Measurements from ENCODE around the gene HK3.
A peak's percentile ranks its signal among the peaks of the same experiment; 100 is the strongest.

HK3 gene

DNA sequence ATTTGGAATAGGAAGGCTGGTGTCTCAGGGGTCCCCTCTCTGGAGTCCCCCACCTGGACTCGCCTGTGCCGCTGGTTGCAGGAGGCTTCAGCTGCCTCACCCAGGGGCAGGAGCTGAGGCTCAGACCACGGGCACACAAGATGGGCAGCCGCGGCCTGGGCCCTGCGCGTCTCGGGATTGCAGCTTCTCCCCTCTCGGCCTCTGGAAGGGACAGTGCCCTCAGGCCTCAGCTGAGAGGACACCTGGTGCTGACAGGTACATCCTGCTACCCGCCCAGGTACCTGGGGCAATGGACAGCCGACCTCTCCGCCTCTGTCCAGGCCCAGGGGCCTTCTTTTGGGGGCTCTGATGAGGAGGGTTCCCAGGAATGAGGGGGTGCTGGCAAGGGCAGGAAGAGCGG lies 50.5 kb downstream of the HK3 start:
- peaks cover 7% of the 10 kb centered on the region for H3K27me3 Mint-ChIP-seq (ENCODE audit: low read depth)

DNA sequence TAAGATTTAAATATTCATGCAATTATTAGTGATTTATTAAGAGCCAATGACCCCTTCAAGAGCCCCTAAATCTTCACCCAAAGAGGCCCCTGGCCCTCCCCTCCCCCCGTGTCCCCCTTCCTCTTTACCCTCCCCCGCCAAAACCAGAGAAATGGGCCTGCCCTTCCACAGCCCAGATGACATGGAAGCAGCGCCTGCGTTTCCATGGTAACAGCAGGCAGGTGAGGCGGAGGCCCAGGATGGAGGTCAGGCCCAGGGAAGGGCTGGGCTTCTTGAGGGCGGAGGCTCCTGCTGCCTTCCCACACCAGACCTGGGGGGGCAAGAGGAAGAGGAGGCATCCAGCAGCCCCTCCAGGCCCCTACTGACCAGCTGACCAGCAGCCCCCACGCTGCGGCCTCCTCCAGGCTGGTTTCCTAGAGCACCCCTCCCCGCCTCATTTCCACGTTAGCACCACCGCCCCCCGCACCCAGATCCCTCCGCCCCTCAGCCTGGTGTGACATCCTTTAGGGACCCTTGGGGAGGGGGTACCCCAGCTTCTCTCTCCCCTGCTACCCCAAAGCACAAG lies 51.3 kb downstream of the HK3 start:
- H3K4me1 Mint-ChIP-seq (ENCODE audit: low read depth) = no peaks in the 10 kb centered on the region

More for the DNA sequence above, 50.5 kb downstream of the HK3 start:
- Mint-ChIP-seq H3K27ac (no peak overlapping the region), H3K4me3 (no peak overlapping the region), H3K36me3 (ENCODE audit: low read depth) (no peaks in the 10 kb centered on the region), H3K9me3 (no peaks in the 10 kb centered on the region), H3K4me1 (ENCODE audit: low read depth) (no peaks in the 10 kb centered on the region)
- no peak for DNase-seq (ENCODE audit: low spot score)

GRCh38 chr5:176847148-176847547 lies 52.0 kb downstream of the HK3 start:
- Mint-ChIP-seq H3K27me3 (ENCODE audit: low read depth) (peaks cover 7% of the 10 kb centered on the region), H3K4me1 (ENCODE audit: low read depth) (no peaks in the 10 kb centered on the region), H3K9me3 (no peaks in the 10 kb centered on the region), H3K27ac (no peak overlapping the region), H3K4me3 (no peak overlapping the region), H3K36me3 (ENCODE audit: low read depth) (no peaks in the 10 kb centered on the region)
- DNase-seq (ENCODE audit: low spot score) = no peak

More for the DNA sequence above, 51.3 kb downstream of the HK3 start:
- no peak overlapping the region for H3K4me3 Mint-ChIP-seq
- H3K27me3 Mint-ChIP-seq (ENCODE audit: low read depth) = peaks cover 7% of the 10 kb centered on the region
- no peaks in the 10 kb centered on the region for H3K36me3 Mint-ChIP-seq (ENCODE audit: low read depth)
- H3K9me3 Mint-ChIP-seq = no peaks in the 10 kb centered on the region
- H3K27ac Mint-ChIP-seq = no peak overlapping the region
- no peak for DNase-seq (ENCODE audit: low spot score)

DNA sequence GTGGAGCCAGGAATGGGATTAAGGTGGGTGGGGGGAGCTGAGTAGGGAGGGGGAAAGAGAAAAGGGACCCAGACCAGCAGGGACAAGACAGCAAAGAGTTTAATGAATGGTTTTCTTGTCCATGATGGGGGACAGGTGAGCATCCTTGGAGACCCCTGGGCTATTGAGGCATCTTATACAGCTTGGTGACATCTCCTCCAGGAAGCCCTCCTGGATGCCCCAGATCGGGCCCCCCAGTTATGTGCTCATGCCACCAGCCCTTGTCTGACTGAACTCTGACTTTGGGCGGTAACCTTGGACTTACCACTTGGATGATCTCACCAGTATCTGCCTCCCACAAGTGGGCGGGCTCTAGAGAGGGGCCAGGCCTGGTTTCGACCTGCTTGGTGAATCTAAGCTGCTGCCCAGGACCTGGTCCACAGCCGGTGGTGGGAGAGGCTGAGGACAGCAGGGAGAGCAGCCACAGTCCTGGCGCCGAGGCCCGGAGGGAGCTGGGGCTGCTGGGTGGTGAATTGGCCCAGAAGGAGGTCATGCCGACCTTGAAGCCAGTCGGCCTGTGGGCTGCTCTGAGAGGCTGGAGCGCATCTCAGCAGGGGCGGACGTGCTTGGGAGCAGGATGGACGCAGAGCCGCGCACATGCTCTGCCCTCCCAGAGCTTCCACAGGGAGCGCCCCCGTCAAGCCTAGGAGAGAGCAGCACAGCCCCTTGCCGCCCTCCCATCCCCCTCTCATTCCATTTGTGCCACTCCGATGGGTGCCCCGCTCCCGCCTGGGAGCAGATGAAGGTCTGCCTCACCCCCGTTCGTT lies 52.6 kb downstream of the HK3 start:
- Mint-ChIP-seq H3K36me3 (ENCODE audit: low read depth) (no peaks in the 10 kb centered on the region), H3K27me3 (ENCODE audit: low read depth) (peaks cover 7% of the 10 kb centered on the region)
- DNase-seq (ENCODE audit: low spot score) = no peak

DNA sequence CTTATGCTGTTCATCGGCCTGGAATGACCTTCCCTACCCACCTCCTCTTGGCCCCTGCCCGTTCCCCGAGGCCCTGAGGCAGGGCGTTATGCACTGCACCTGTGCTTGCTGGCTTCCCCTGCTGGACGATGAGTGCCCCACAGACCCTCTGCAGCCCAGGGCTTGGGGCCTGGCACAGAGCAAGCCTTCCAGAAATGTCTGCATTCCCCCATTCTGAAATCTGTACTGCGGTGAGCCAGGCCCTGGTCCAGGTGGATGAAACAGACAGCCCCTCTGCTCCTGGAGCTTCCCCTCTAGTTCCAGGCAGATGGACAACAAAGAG lies 53.8 kb downstream of the HK3 start:
- peaks cover 7% of the 10 kb centered on the region for H3K27me3 Mint-ChIP-seq (ENCODE audit: low read depth)
- no peaks in the 10 kb centered on the region for H3K4me1 Mint-ChIP-seq (ENCODE audit: low read depth)
- no peaks in the 10 kb centered on the region for H3K9me3 Mint-ChIP-seq
- DNase-seq (ENCODE audit: low spot score) = no peak
- H3K36me3 Mint-ChIP-seq (ENCODE audit: low read depth) = no peaks in the 10 kb centered on the region
- no peak overlapping the region for H3K4me3 Mint-ChIP-seq
- no peak overlapping the region for H3K27ac Mint-ChIP-seq

More for the DNA sequence above, 52.6 kb downstream of the HK3 start:
- Mint-ChIP-seq H3K9me3 (no peaks in the 10 kb centered on the region), H3K4me3 (no peak overlapping the region), H3K27ac (no peak overlapping the region), H3K4me1 (ENCODE audit: low read depth) (no peaks in the 10 kb centered on the region)

GRCh38 chr5:176844706-176845391 lies 54.3 kb downstream of the HK3 start:
- no peak for DNase-seq (ENCODE audit: low spot score)
- peaks cover 7% of the 10 kb centered on the region for H3K27me3 Mint-ChIP-seq (ENCODE audit: low read depth)
- H3K36me3 Mint-ChIP-seq (ENCODE audit: low read depth) = no peaks in the 10 kb centered on the region
- no peak overlapping the region for H3K27ac Mint-ChIP-seq
- no peak overlapping the region for H3K4me3 Mint-ChIP-seq
- no peaks in the 10 kb centered on the region for H3K4me1 Mint-ChIP-seq (ENCODE audit: low read depth)
- no peaks in the 10 kb centered on the region for H3K9me3 Mint-ChIP-seq

- Mint-ChIP-seq H3K36me3 (ENCODE audit: low read depth) (no peaks in the 10 kb centered on the region), H3K4me1 (ENCODE audit: low read depth) (no peaks in the 10 kb centered on the region), H3K9me3 (no peaks in the 10 kb centered on the region), H3K27ac (no peak overlapping the region), H3K27me3 (ENCODE audit: low read depth) (peaks cover 7% of the 10 kb centered on the region), H3K4me3 (no peak overlapping the region)
- no peak for DNase-seq (ENCODE audit: low spot score)
These were observed 54.9 kb downstream of the HK3 start for GRCh38 chr5:176844281-176844680.

DNA sequence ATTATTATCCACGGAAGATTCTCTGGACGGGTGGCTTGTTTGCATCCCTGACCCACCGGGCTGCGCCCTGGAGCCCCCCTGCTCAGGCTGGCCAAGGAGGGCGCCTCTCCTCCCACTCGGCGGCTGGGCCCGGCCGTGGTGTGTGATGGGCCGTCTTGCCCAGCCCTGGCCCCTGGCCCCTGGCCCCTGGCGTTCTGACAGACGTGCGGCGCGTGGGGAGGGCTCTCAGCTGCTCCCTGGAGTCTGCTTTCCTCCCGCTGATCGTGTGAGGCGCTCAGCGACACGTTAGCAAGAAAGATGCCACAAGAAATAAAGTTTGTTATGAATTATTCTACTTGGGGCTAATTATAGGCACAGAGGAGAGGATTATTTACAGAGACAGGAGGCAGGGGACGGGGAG lies 55.5 kb downstream of the HK3 start:
- Mint-ChIP-seq H3K27ac (no peak overlapping the region), H3K27me3 (ENCODE audit: low read depth) (peaks cover 7% of the 10 kb centered on the region), H3K36me3 (ENCODE audit: low read depth) (no peaks in the 10 kb centered on the region), H3K9me3 (no peaks in the 10 kb centered on the region), H3K4me3 (no peak overlapping the region), H3K4me1 (ENCODE audit: low read depth) (no peaks in the 10 kb centered on the region)
- DNase-seq (ENCODE audit: low spot score) = no peak

DNA sequence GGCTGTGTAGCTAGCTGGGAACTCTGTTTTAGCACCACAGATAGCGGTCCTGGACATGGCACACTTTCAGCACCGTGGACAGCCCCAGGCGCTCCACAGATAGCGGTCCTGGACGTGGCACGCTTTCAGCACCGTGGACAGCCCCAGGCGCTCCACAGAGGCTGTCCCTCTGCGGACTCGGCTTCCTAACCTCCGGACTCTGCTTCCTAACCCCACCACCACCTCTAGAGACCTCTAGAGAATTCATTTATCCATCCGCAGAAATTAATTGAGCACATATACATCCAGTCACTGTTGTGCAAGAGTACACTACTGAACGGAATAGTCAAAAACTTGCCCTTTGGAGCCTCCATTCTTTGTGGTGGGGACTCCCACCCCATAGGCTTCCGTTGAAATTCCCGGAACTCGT lies 61.4 kb downstream of the HK3 start:
- DNase-seq (ENCODE audit: low spot score) = peak; percentile 73
- Mint-ChIP-seq H3K4me1 (ENCODE audit: low read depth) (no peaks in the 10 kb centered on the region), H3K36me3 (ENCODE audit: low read depth) (no peaks in the 10 kb centered on the region), H3K9me3 (no peaks in the 10 kb centered on the region), H3K27me3 (ENCODE audit: low read depth) (no peaks in the 10 kb centered on the region), H3K27ac (no peak overlapping the region), H3K4me3 (no peak overlapping the region)

- no peak for DNase-seq (ENCODE audit: low spot score)
- Mint-ChIP-seq H3K4me1 (ENCODE audit: low read depth) (no peaks in the 10 kb centered on the region), H3K36me3 (ENCODE audit: low read depth) (no peaks in the 10 kb centered on the region), H3K9me3 (no peaks in the 10 kb centered on the region), H3K27me3 (ENCODE audit: low read depth) (no peaks in the 10 kb centered on the region), H3K4me3 (no peak overlapping the region), H3K27ac (no peak overlapping the region)
These were observed 62.1 kb downstream of the HK3 start for GRCh38 chr5:176836811-176837706.

DNA sequence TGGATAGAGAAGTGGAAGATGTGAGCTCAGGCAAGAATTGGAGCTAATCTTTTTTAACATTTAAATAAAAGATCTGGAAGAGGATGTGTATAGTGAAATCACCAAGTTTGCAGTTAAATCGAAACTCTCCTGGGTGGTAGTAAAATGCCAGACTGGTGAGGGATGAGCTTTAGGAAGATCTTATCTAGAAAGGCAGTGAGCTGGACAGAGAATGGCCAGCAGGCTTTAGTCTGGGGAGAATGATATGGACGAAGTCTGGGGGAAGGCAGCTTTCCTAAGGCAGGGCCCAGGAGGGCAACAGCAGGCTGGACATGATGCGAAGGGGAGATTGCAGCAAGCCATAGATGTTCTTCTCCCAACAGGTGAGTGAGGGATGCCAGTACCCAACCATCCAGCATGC lies 63.2 kb downstream of the HK3 start:
- H3K27me3 Mint-ChIP-seq (ENCODE audit: low read depth) = no peaks in the 10 kb centered on the region
- no peak overlapping the region for H3K27ac Mint-ChIP-seq
- H3K4me1 Mint-ChIP-seq (ENCODE audit: low read depth) = no peaks in the 10 kb centered on the region
- H3K4me3 Mint-ChIP-seq = no peak overlapping the region
- no peaks in the 10 kb centered on the region for H3K9me3 Mint-ChIP-seq
- no peak for DNase-seq (ENCODE audit: low spot score)
- H3K36me3 Mint-ChIP-seq (ENCODE audit: low read depth) = no peaks in the 10 kb centered on the region

DNA sequence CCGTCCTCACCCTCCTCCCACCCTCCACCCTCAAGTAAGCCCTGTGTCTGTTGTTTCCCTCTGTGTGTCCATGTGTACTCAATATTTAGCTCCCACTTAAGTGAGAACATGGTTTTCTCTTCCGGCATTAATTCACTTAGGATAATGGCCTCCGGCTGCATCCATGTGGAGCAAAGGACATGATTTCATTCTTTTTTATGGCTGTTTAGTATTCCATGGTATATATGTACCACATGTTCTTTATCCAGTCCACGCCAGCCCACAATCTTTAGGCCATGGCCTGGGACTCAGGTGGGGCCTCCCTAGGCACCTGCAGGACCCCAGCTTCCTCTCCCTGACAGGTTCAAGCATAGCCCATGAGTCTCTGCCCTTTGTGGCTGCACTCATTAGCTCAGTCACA lies 65.9 kb downstream of the HK3 start:
- Mint-ChIP-seq H3K9me3 (no peaks in the 10 kb centered on the region), H3K27ac (no peak overlapping the region), H3K36me3 (ENCODE audit: low read depth) (no peaks in the 10 kb centered on the region), H3K4me3 (no peak overlapping the region), H3K4me1 (ENCODE audit: low read depth) (no peaks in the 10 kb centered on the region), H3K27me3 (ENCODE audit: low read depth) (no peaks in the 10 kb centered on the region)
- DNase-seq (ENCODE audit: low spot score) = no peak

GRCh38 chr5:176832162-176832561 lies 67.0 kb downstream of the HK3 start:
- no peak overlapping the region for H3K27ac Mint-ChIP-seq
- H3K36me3 Mint-ChIP-seq (ENCODE audit: low read depth) = no peaks in the 10 kb centered on the region
- H3K4me3 Mint-ChIP-seq = no peak overlapping the region
- H3K9me3 Mint-ChIP-seq = no peaks in the 10 kb centered on the region
- DNase-seq (ENCODE audit: low spot score) = no peak
- no peaks in the 10 kb centered on the region for H3K27me3 Mint-ChIP-seq (ENCODE audit: low read depth)
- no peaks in the 10 kb centered on the region for H3K4me1 Mint-ChIP-seq (ENCODE audit: low read depth)

- no peak overlapping the region for H3K27ac Mint-ChIP-seq
- H3K4me1 Mint-ChIP-seq (ENCODE audit: low read depth) = no peaks in the 10 kb centered on the region
- H3K36me3 Mint-ChIP-seq (ENCODE audit: low read depth) = no peaks in the 10 kb centered on the region
- no peak for DNase-seq (ENCODE audit: low spot score)
- H3K9me3 Mint-ChIP-seq = no peaks in the 10 kb centered on the region
- H3K4me3 Mint-ChIP-seq = no peak overlapping the region
- no peaks in the 10 kb centered on the region for H3K27me3 Mint-ChIP-seq (ENCODE audit: low read depth)
These were observed 67.7 kb downstream of the HK3 start for GRCh38 chr5:176831425-176831824.
